GM18498 (cell line): Measurements from ENCODE around the gene NLN.
"Not testable (repeated sequence)": the region's sequence is repeated elsewhere in the genome, so short reads cannot be mapped to it uniquely, and the experiment has no call there.

Source experiments
- ATAC-seq: cut with Tn5 transposase; IDR thresholded peaks from one replicate; pipeline ENCODE4 v1.9.1; 2021; ENCODE audit warnings: mild to moderate bottlenecking, moderate library complexity; ENCODE audit not compliant: unreplicated experiment

NLN gene

GRCh38 chr5:65805089-65805488 is 83.1 kb downstream of the NLN start:
- ATAC-seq, result no peak

- ATAC-seq, result not testable (repeated sequence)
Observed at GRCh38 chr5:65807494-65807893, 85.5 kb downstream of the NLN start.

DNA sequence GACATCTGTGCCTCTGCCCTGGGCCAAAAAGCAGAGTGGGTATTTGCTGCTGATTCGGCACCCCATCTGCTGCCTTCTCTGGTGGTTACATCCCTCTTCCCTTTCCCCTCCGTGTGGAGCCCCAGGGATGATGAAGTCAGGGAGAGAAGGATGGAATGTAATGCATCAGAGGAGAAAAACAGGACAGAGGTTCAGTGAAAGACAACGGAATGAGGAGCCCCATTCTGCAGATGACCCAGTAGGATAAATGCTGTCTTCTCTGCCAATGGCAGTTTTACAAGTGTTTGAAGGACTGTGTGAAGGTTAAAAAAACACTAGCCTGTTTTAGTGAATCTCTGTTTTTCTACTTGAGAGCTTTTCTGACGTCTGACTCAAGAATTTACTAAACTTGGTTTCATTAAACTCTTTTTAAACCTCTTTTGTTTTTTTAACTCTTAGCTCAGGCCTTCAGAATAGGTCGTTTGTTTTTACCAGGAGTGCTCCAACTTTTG is 86.3 kb downstream of the NLN start:
- no peak for ATAC-seq

DNA sequence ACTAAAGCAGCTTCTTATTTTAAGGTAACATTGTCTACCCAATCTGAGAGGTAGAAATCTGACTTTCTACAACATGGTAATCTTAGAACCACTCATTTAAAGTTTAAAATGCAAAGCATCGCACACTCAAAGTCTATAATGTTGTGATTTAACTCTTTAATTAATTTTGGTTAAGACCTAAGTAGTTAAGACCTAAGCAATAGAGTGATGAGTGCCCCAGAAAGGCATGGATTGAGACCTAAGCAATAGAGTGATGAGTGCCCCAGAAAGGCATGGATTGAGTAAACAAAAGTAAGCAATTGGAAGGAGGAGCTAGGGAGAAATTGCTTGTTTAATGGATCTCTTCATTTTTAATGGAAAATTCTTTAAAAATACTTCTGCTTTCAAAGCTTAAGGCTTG is 86.8 kb downstream of the NLN start:
- no peak for ATAC-seq

DNA sequence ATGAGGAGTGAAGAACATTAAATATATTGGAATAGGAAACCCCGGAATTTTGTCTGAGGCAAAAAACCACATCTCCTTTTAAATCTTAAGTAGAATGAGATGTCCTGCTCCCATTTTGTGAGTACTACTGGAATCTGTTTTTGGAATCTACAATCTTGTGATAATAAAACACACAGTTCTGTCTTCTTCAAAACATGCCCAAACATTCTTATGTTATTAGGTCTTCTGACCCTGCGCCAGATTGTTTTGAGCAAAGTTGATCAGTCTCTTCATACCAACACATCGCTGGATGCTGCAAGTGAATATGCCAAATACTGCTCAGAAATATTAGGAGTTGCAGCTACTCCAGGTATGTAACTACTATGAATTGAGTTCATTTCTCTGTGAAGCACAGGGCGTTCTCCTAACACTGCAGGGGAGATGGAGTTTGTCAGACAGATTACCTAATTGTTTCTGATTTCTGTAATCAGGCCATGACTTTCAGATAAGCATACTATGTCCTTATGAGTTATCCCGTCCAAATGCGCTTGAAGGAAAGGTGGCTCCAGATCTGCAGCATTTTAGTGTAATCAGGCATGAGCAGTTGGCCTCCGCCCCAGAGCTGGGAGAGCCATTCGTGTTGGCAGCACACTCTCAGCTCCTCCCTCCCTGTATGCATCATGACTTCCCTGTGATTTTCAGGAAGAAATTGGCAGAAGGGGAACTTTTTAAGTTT is 88.0 kb downstream of the NLN start:
- no peak for ATAC-seq

- ATAC-seq, result no peak
Observed at GRCh38 chr5:65811004-65811403, 89.0 kb downstream of the NLN start.

DNA sequence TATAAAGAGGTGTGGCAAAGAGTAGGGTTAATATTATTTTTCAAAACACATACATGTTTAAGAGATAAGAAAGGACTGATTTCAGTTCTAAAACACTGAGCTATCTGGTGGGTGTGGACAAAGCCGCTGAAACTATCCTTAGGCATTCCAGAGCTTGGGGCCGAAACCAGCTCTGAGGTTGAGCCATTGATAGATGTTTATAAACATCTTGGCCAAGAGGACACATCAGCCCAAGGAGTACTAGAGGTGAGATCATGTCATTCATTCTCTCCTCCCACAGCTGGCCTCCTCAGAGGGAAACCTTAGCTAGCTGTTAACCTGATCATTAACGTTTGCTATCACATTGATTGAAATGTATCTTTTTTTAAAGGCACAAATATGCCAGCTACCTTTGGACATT is 89.9 kb downstream of the NLN start:
- ATAC-seq, result no peak

DNA sequence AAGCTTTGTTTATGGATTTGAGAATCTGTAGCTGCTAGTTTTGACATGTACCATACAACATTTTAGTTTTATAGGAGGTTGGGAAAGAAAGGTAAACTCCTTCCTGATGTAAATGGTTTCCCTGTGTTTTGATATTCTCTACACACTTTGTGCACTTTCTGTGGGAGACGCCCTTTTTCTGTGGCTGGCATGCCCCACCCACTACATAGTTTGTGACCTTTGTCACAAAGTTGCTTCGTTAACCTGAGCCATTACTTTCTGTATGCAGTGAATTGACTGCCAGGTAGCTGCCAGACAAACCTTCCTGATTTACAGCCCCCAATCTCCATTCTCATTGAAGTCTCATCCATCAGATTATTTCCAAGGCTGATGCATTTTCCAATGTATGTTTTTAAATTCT is 90.6 kb downstream of the NLN start:
- ATAC-seq, result no peak

GRCh38 chr5:65813174-65813573 is 91.2 kb downstream of the NLN start:
- no peak for ATAC-seq

DNA sequence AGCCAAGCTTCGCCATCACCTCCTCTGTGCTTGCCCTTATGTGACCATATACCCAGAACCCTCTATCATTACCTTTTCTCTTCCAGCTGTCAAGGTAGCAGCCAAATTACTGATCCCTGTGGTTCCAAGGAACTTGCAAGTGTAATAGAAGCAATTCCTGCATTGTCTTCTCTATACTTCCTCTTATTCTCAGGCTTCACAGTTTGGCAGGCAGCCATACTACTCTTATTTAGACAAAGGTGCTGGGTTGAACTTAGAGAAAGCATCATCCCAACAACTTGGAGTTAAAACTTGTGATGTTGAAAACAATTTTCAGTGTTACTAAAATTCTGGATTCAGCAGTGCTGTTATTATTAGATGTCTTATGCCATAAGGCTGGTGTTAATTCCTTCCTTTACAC is 93.2 kb downstream of the NLN start:
- no peak for ATAC-seq

GRCh38 chr5:65816729-65817128 is 94.7 kb downstream of the NLN start:
- no peak for ATAC-seq

GRCh38 chr5:65817931-65818330 is 95.9 kb downstream of the NLN start:
- ATAC-seq, result no peak

GRCh38 chr5:65818592-65818991 is 96.6 kb downstream of the NLN start:
- no peak for ATAC-seq

- no peak for ATAC-seq
Observed at GRCh38 chr5:65819215-65819904, 97.4 kb downstream of the NLN start.

- ATAC-seq, result no peak
Observed at GRCh38 chr5:65819905-65820240, 97.9 kb downstream of the NLN start.

GRCh38 chr5:65820373-65820772 is 98.4 kb downstream of the NLN start:
- no peak for ATAC-seq

- ATAC-seq, result peak; percentile 51
Observed at GRCh38 chr5:65821966-65822365, 100.0 kb downstream of the NLN start.

DNA sequence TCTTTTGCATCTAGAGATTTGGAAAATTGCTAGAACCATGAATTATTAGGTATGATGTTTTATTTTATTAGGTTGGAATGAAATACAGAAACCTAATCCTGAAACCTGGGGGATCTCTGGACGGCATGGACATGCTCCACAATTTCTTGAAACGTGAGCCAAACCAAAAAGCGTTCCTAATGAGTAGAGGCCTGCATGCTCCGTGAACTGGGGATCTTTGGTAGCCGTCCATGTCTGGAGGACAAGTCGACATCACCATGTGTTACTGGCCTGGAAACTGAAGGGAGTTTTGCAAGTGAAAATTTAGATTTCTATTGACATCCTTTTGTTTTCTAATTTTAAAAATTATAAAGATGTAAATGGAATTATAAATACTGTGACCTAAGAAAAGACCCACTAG is 100.7 kb downstream of the NLN start:
- ATAC-seq, result no peak

DNA sequence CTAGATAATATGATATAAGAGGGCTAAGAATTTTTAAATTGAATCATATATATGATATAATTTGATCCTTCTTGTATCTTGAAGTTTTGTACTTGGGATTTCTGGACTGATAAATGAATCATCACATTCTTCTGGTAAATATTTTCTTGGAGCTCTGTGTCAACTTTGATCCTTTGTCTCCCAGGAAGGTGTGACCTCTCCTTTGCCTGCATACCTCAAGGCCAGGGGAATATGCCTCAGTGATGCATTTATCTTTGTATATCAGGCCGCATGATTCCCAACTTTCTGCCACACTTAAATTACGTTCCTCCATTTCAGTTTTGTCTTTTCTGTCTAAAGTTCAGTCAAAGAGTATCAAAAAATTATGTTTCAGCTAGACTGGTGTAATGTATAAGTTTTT is 101.2 kb downstream of the NLN start:
- ATAC-seq, result no peak

- no peak for ATAC-seq
Observed at GRCh38 chr5:65823845-65824445, 101.9 kb downstream of the NLN start.

DNA sequence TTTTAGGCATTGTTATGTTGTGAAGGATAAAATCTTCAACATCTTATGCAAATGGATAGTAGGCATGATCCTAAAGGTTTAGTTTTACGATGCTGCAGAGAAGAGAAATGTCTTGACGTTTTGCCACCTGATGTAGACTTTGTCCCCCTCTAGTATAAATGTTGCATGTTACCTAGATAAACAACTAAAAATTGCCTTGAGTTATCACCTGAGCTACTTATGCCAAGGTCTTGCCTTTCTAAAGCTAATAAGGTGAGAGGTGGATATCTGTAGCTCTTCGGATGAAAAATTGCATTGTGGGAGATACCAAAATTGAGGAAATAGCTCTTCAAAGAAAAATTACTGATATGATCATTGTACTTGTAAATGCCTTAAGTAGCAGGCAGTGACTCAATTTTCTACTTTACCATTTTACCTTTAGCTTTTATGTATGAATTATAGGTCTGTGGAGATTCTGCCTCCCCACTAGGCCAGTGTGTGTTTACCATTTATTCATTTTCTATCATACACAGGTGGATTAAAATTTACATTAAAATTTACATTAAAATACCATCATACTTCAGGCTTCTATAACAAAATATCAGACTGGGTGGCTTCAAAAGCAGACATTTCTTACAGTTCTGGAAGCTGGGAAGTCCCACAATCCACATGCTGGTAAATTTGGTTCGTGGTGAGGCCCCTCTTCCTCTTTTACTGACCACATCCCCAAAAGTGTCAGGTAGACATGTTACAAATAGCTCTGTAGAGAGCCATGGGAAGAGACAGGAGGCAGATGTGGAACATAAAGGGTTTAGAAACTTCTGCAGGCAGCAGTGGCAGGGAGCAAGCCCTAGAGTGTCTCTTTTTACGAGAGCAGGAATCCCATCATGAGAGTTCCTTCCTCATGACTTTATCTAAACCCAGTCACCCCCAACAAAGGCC is 103.7 kb downstream of the NLN start:
- peak; percentile 57 for ATAC-seq
